ENCODE results near the gene MBNL1. TPM values are rescaled to one million over a fixed set of nuclear protein-coding genes. Genes with fewer than 3 reads are reported as not detected.
"Not testable (repeated sequence)": the region's sequence is repeated elsewhere in the genome, so short reads cannot be mapped to it uniquely, and the experiment has no call there.

Gene MBNL1
- total RNA-seq, 1 experiment from 2014 or later: 200 TPM

DNA sequence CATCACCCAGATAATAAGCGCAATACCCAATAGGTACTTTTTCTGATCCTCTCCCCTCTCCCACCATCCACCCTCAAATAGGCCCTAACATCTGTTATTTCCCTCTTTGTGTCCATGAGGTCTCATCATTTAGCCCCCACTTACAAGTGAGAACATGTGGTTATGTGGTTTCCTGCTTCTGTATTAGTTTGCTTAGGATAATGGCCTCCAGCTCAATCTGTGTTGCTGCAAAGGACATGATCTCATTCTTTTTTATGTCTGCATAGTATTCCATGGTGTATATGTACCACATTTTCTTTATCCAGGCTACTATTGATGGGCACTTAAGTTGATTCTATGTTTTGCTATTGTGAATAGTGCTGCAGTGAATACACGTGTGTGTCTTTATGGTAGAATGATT, 165.4 kb downstream of the MBNL1 start (continued):
- TF ChIP-seq, protein P1, sequence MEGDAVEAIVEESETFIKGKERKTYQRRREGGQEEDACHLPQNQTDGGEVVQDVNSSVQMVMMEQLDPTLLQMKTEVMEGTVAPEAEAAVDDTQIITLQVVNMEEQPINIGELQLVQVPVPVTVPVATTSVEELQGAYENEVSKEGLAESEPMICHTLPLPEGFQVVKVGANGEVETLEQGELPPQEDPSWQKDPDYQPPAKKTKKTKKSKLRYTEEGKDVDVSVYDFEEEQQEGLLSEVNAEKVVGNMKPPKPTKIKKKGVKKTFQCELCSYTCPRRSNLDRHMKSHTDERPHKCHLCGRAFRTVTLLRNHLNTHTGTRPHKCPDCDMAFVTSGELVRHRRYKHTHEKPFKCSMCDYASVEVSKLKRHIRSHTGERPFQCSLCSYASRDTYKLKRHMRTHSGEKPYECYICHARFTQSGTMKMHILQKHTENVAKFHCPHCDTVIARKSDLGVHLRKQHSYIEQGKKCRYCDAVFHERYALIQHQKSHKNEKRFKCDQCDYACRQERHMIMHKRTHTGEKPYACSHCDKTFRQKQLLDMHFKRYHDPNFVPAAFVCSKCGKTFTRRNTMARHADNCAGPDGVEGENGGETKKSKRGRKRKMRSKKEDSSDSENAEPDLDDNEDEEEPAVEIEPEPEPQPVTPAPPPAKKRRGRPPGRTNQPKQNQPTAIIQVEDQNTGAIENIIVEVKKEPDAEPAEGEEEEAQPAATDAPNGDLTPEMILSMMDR (IDR thresholded peaks at IDR 0.05 in 2 of 3, conservative IDR thresholded peaks at IDR 0.05 in 1 of 3; ENCODE audit: borderline replicate concordance in 1 of 3, insufficient read depth in 1 of 3, low read depth in 2 of 3, low read length in 2 of 3): no peak
- no peak for TF ChIP-seq CBX3 (IDR thresholded peaks at IDR 0.05; ENCODE audit: low read depth)
- TF ChIP-seq FOSL1 (IDR thresholded peaks at IDR 0.05; ENCODE audit: low read depth): no peak

DNA sequence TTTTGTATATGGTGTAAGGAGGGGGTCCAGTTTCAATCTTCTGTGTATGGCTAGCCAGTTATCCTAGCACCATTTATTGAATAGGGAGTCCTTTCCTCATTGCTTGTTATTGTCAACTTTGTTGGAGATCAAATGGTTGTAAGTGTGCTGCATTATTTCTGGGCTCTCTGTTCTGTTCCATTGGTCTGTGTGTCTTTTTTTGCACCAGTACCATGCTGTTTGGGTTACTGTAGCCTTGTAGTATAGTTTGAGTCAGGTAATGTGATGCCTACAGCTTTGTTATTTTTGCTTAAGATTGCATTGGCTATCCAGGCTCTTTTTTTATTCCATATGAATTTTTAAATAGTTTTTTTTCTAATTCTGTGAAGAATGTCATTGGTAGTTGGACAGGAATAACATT, 166.5 kb downstream of the MBNL1 start:
- RAD21 ChIA-PET (ENCODE audit: low non-redundant PET in 1 of 2, low total read pairs in 2 of 2, uncharacterized antibody in 2 of 2, unreplicated experiment in 2 of 2); H3K4me1 ChIP-seq (ENCODE audit: control insufficient read depth in 1 of 2, insufficient read depth in 2 of 2, low read length in 2 of 2); POLR2A ChIA-PET; BruUV-seq (replicated peaks); H3K9ac ChIP-seq (ENCODE audit: low read length); H3K27me3 ChIP-seq (ENCODE audit: insufficient read depth, low read length); ATAC-seq; H4K20me1 ChIP-seq (ENCODE audit: insufficient read depth); H3K9me3 ChIP-seq (ENCODE audit: control insufficient read depth in 1 of 2, insufficient read depth in 1 of 2, low read depth in 1 of 2, low read length in 2 of 2); intact Hi-C loops (cut with micrococcal nuclease); H3K4me2 ChIP-seq (ENCODE audit: low read length); H3K4me3 ChIP-seq (replicated peaks in 1 of 2; ENCODE audit: low read depth in 1 of 2, low read length in 2 of 2); H2AFZ ChIP-seq (ENCODE audit: low read depth, low read length, poor library complexity, severe bottlenecking); CTCF ChIA-PET; H3K27ac ChIP-seq (ENCODE audit: low read depth, low read length); DNase-seq (ENCODE audit: low read depth, low spot score); H3K9me2 ChIP-seq (ENCODE audit: insufficient read depth): not testable (repeated sequence)
- Histone ChIP-seq H3K79me2 (ENCODE audit: insufficient read depth, low read length) (peaks cover 96% of the 10 kb centered on the region), H3K36me3 (ENCODE audit: control insufficient read depth in 1 of 2, insufficient read depth in 2 of 2, low read length in 2 of 2) (peaks cover 0 to 19% of the 10 kb centered on the region in 2 experiments; a peak in 2 of 4 replicates)
- peak; percentile 46; the same call in 1 of the 2 replicates for TF ChIP-seq CBX3 (IDR thresholded peaks at IDR 0.05; ENCODE audit: low read depth)
